Mucosa of gallbladder (tissue), 1 donor: ENCODE results near the gene RBMS1. TPM values are rescaled to one million over a fixed set of nuclear protein-coding genes. Genes with fewer than 3 reads are reported as not detected.
A peak's percentile ranks its signal among the peaks of the same experiment; 100 is the strongest.
"Not testable (repeated sequence)": the region's sequence is repeated elsewhere in the genome, so short reads cannot be mapped to it uniquely, and the experiment has no call there.

ENCODE experiments used
- DNase-seq: peaks from one replicate; pipeline ENCODE4 v3.0.0-alpha.2; 2020; ENCODE audit warnings: low spot score
- total RNA-seq: library from RNA; stranded (reverse); gene quantifications from one replicate; pipeline ENCODE4 v1.2.1, GENCODE V29; 2021
- donor health status: DM: no; HTN: no; CAD: no.

RBMS1 gene
- total RNA-seq, 1 donor from 2014 or later: 36.2 TPM

- no peak for DNase-seq
Observed at GRCh38 chr2:160502478-160502877, 8.9 kb upstream of the RBMS1 start.

GRCh38 chr2:160501370-160501769 is 7.8 kb upstream of the RBMS1 start:
- no peak for DNase-seq

- no peak for DNase-seq
Observed at GRCh38 chr2:160499865-160500264, 6.3 kb upstream of the RBMS1 start.

- DNase-seq: no peak
Observed at GRCh38 chr2:160498137-160498536, 4.5 kb upstream of the RBMS1 start.

- no peak for DNase-seq
Observed at GRCh38 chr2:160494201-160494644, 616 bp upstream of the RBMS1 start.

- DNase-seq: peak; percentile 49
Observed at GRCh38 chr2:160492401-160493226, 993 bp downstream of the RBMS1 start.

GRCh38 chr2:160491911-160492371 is 1.7 kb downstream of the RBMS1 start:
- DNase-seq: no peak

GRCh38 chr2:160490733-160491685 is 2.6 kb downstream of the RBMS1 start:
- no peak for DNase-seq

- DNase-seq: no peak
Observed at GRCh38 chr2:160489111-160489510, 4.5 kb downstream of the RBMS1 start.

GRCh38 chr2:160488289-160488688 is 5.3 kb downstream of the RBMS1 start:
- not testable (repeated sequence) for DNase-seq

- no peak for DNase-seq
Observed at GRCh38 chr2:160486341-160486740, 7.3 kb downstream of the RBMS1 start.

- DNase-seq: no peak
Observed at GRCh38 chr2:160484859-160485520, 8.6 kb downstream of the RBMS1 start.

- DNase-seq: no peak
Observed at GRCh38 chr2:160482673-160483072, 10.9 kb downstream of the RBMS1 start.

- no peak for DNase-seq
Observed at GRCh38 chr2:160479269-160479668, 14.3 kb downstream of the RBMS1 start.

- DNase-seq: no peak
Observed at GRCh38 chr2:160478660-160479059, 14.9 kb downstream of the RBMS1 start.

- no peak for DNase-seq
Observed at GRCh38 chr2:160477032-160477431, 16.6 kb downstream of the RBMS1 start.

- DNase-seq: no peak
Observed at GRCh38 chr2:160474891-160475787, 18.5 kb downstream of the RBMS1 start.

- DNase-seq: no peak
Observed at GRCh38 chr2:160474319-160474645, 19.3 kb downstream of the RBMS1 start.

- no peak for DNase-seq
Observed at GRCh38 chr2:160473468-160474318, 19.9 kb downstream of the RBMS1 start.

GRCh38 chr2:160472839-160473251 is 20.8 kb downstream of the RBMS1 start:
- no peak for DNase-seq
